Suprapubic skin (tissue), 4 donors: ENCODE results near the gene RLN3. TPM values are rescaled to one million over a fixed set of nuclear protein-coding genes. Genes with fewer than 3 reads are reported as not detected.

ENCODE experiments used
- DNase-seq, 2 donors: peaks; one replicate each; pipeline ENCODE4 v3.0.0-alpha.2; 2019; ENCODE audit warnings: low spot score in 2 of 2
- H3K27ac ChIP-seq: fragments of 200-600 bp; sonication (generic); one replicate; pipeline ENCODE4 v1.5.1; 2019
- H3K27me3 ChIP-seq: fragments of 200-600 bp; sonication (generic); one replicate; pipeline ENCODE4 v1.5.1; 2019
- H3K36me3 ChIP-seq: fragments of 200-600 bp; sonication (generic); one replicate; pipeline ENCODE4 v1.5.1; 2019
- H3K4me1 ChIP-seq: fragments of 200-600 bp; sonication (generic); one replicate; pipeline ENCODE4 v1.5.1; 2019
- H3K4me3 ChIP-seq: fragments of 200-600 bp; sonication (generic); one replicate; pipeline ENCODE4 v1.5.1; 2019; ENCODE audit warnings: mild to moderate bottlenecking
- H3K9me3 ChIP-seq: fragments of 200-600 bp; sonication (generic); one replicate; pipeline ENCODE4 v1.5.1; 2019
- CTCF ChIP-seq, 2 donors: fragments of 200-600 bp in 1 of 2; fragments of 450-650 bp in 1 of 2; sonication (generic) in 1 of 2; IDR thresholded peaks; one replicate each; pipeline ENCODE4 v1.5.1; 2016 to 2019; ENCODE audit warnings: antibody characterized with exemption in 2 of 2, mild to moderate bottlenecking in 1 of 2, moderate library complexity in 1 of 2
- EP300 ChIP-seq: sonication (generic); formaldehyde crosslinking; IDR thresholded peaks from one replicate; pipeline ENCODE4 v1.6.1; 2017; ENCODE audit warnings: antibody characterized with exemption
- POLR2A ChIP-seq, 2 donors: fragments of 450-650 bp; IDR thresholded peaks; one replicate each; pipeline ENCODE4 v1.6.1; 2017; ENCODE audit warnings: antibody characterized with exemption in 2 of 2, mild to moderate bottlenecking in 2 of 2, moderate library complexity in 2 of 2
- POLR2AphosphoS5 ChIP-seq, 3 donors: sonication (generic); formaldehyde crosslinking; IDR thresholded peaks; one replicate each; pipeline ENCODE4 v1.6.1; 2017; ENCODE audit warnings: antibody characterized with exemption in 3 of 3
- WGBS: methylation state at CpG from one replicate; pipeline ENCODE4 v1.1.5; 2018; 5-methylcytosine and 5-hydroxymethylcytosine counted together
- total RNA-seq, 4 donors: library from RNA; depleted of rRNA; stranded (reverse); fragments of >200 nt; gene quantifications; one replicate each; pipeline ENCODE4 v1.1.0, GENCODE V29; 2016

RLN3 gene
- total RNA-seq, 4 donors from 2014 or later = not detected

- 51% methylated on average over 9 of the region's 9 CpGs for WGBS
- H3K4me1 ChIP-seq = peaks cover 15% of the 10 kb centered on the region
- DNase-seq = no peak
- no peak overlapping the region for H3K27ac ChIP-seq
- H3K27me3 ChIP-seq = peaks cover 42% of the 10 kb centered on the region
- no peaks in the 10 kb centered on the region for H3K36me3 ChIP-seq
- H3K9me3 ChIP-seq = no peaks in the 10 kb centered on the region
- H3K4me3 ChIP-seq = no peak overlapping the region
- TF ChIP-seq CTCF (IDR thresholded peaks at IDR 0.05) (no peak), POLR2AphosphoS5 (IDR thresholded peaks at IDR 0.05) (no peak), POLR2A (IDR thresholded peaks at IDR 0.05) (no peak), EP300 (no peak)
Measured at GRCh38 chr19:14061081-14061749, 33.3 kb downstream of the RLN3 start.

GRCh38 chr19:14061751-14062557 lies 34.0 kb downstream of the RLN3 start, which contains the start of gene PALM3:
PALM3 (minus strand) TSS chr19:14062076; CDS start chr19:14061980, 96 bp downstream.
- H3K9me3 ChIP-seq = no peaks in the 10 kb centered on the region
- H3K27me3 ChIP-seq = peaks cover 42% of the 10 kb centered on the region
- WGBS = 55% methylated on average over 11 of the region's 19 CpGs
- peaks cover 15% of the 10 kb centered on the region for H3K4me1 ChIP-seq
- H3K36me3 ChIP-seq = no peaks in the 10 kb centered on the region
- TF ChIP-seq EP300 (no peak), CTCF (IDR thresholded peaks at IDR 0.05) (no peak), POLR2AphosphoS5 (IDR thresholded peaks at IDR 0.05) (no peak), POLR2A (IDR thresholded peaks at IDR 0.05) (no peak)
- H3K27ac ChIP-seq = no peak within 1 kb of the TSS
- DNase-seq = no peak
- H3K4me3 ChIP-seq = no peak within 1 kb of the TSS

GRCh38 chr19:14062558-14062855 lies 34.6 kb downstream of the RLN3 start:
- DNase-seq = no peak
- H3K4me3 ChIP-seq = no peak overlapping the region
- H3K27ac ChIP-seq = no peak overlapping the region
- TF ChIP-seq EP300 (no peak), CTCF (IDR thresholded peaks at IDR 0.05) (no peak), POLR2AphosphoS5 (IDR thresholded peaks at IDR 0.05) (no peak), POLR2A (IDR thresholded peaks at IDR 0.05) (no peak)
- no peaks in the 10 kb centered on the region for H3K9me3 ChIP-seq
- peaks cover 42% of the 10 kb centered on the region for H3K27me3 ChIP-seq
- WGBS = 74% methylated on average over 5 of the region's 5 CpGs
- peaks cover 10% of the 10 kb centered on the region for H3K4me1 ChIP-seq
- H3K36me3 ChIP-seq = no peaks in the 10 kb centered on the region

- no peak overlapping the region for H3K27ac ChIP-seq
- WGBS = 65% methylated on average over 7 of the region's 7 CpGs
- no peak overlapping the region for H3K4me3 ChIP-seq
- peaks cover 42% of the 10 kb centered on the region for H3K27me3 ChIP-seq
- H3K4me1 ChIP-seq = peaks cover 4% of the 10 kb centered on the region
- no peak for DNase-seq
- no peaks in the 10 kb centered on the region for H3K9me3 ChIP-seq
- no peak for TF ChIP-seq EP300
- no peak for TF ChIP-seq CTCF (IDR thresholded peaks at IDR 0.05)
- TF ChIP-seq POLR2AphosphoS5 (IDR thresholded peaks at IDR 0.05) = no peak
- TF ChIP-seq POLR2A (IDR thresholded peaks at IDR 0.05) = no peak
- H3K36me3 ChIP-seq = no peaks in the 10 kb centered on the region
Measured at GRCh38 chr19:14063105-14063504, 35.2 kb downstream of the RLN3 start.

GRCh38 chr19:14066134-14066533 lies 38.2 kb downstream of the RLN3 start:
- Histone ChIP-seq H3K36me3 (no peaks in the 10 kb centered on the region), H3K4me3 (no peak overlapping the region), H3K27ac (no peak overlapping the region), H3K9me3 (no peaks in the 10 kb centered on the region), H3K4me1 (no peaks in the 10 kb centered on the region), H3K27me3 (peaks cover 11% of the 10 kb centered on the region)
- WGBS = 67% methylated on average over 2 of the region's 2 CpGs
- TF ChIP-seq POLR2AphosphoS5 (IDR thresholded peaks at IDR 0.05) (no peak), EP300 (no peak), CTCF (IDR thresholded peaks at IDR 0.05) (no peak)
- no peak for DNase-seq
